Suppressor macrophage (primary cell): ENCODE data around the gene ANGPTL8.

Experiments
- DNase-seq, 4 experiments: peaks; one replicate each; pipeline ENCODE4 v3.0.0-alpha.2; 2020 to 2022
- total RNA-seq, 17 experiments: gene quantifications; one replicate each; lab custom pipeline; 2026; ENCODE audit warnings: mixed read lengths in 6 of 17, inconsistent platforms in 3 of 17; lab: John Stamatoyannopoulos, UW

Gene ANGPTL8
- 0 to 1.1 (median 0) reads per million in 17 experiments for total RNA-seq

GRCh38 chr19:11239377-11240000 is at the start of gene ANGPTL8:
ANGPTL8 (plus strand) TSS chr19:11239619; CDS start chr19:11239638, 19 bp downstream.
- no peak for DNase-seq

DNA sequence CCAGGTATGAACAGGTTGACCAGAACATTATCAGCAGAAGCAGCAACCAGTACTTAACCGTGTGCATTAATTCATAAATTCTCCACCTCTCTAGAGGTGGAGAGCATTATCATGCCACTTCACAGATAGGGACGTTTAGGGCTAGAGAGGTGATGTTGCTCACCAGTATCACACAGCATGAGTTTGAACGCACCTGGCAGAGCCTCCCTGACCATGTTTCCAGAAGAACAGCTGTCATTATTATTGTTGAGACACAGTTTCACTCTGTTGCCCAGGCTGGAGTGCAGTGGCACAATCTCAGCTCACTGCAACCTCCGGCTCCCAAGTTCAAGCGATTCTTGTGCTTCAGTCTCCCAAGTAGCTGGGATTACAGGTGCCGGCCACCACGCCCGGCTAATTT is 48.9 kb upstream of the ANGPTL8 start:
- no peak for DNase-seq

DNA sequence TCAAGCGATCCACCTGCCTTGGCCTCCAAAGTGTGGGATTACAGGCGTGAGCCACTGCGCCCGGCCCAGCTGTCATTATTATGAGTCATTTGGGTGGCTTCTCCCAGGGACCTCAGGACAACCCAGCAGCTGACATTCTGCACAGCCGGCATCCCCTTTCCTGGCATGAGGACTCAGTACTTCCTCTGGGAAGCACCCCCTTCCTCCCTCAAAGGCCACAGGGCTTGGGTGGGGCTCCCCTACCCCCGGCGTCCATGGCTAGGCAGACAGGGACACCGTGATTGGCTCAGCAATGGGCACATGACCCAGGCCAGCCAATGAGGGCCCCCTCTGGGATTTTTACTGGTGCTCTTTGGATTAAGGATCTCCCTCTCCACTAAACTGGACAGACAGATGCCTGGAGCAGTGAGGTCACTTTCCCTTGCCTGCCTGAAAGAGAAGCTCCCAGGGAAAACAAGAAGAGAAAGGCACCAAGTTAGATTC is 48.1 kb upstream of the ANGPTL8 start:
- peak; percentile 77 to 87 (median 83) for DNase-seq

DNA sequence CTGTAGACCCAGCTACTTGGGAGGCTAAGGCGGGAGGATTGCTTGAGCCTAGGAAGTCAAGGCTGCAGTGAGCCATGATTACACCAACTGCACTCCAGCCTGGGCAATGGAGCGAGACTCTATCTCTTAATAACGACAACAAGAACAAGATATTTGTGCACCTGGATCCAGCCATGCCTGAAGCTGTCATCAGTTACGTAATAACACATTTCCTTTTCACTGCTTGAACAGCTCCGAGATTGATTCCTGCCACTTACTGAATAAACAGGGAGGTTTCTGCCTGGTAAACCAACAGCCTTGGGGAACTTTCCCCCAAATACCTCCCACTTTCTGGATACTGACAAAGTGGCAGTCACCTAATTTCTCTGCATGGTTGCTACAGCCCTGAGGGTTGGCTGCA is 47.5 kb upstream of the ANGPTL8 start:
- no peak for DNase-seq

DNA sequence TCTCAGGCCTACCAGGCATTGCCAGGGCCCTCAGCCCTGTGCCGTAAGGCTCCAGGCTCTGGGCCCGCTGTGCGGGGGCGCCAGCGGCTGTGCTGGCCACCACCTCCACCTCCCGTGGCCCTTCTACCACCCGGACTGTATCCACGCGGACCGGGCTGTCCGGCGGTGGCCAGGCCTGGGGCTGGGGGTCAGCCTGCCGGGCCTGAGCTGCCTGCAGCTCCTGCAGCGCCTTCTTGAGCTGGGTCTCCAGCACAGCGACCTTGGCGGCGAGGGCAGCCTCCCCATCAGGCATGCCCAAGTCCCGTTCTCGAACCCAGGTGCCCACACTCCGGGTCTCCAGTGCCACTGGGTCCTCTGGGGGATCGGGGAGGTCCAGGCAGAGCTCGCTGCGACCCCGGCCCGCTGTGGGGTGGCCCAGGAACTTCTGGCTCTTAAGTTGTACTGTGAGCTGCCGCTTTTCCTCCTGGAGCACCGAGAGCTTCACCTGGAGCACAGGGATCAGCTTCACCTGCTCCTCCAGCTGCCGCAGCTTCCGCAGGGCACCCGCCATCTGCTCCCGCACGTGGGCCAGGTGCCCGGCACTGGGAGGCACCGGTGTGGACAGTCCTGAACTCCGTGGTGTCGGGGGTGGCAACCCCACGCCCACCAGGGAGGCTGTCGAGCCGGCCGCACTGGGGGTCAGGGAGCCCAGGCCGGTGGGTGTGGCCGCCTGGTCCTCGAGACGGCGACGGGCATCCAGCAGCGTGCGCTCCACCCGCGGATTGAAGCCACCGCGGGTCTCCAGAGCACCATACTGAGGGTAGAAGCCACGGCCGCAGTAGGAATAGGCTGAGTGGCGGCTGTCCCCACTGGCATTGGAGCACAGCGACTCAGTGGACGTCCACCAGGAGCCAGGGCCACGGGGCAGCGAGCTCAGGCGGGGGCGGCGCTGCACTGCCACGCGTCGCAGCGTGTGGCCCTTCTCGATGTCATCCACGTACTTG is 46.2 kb upstream of the ANGPTL8 start:
- DNase-seq: no peak

DNA sequence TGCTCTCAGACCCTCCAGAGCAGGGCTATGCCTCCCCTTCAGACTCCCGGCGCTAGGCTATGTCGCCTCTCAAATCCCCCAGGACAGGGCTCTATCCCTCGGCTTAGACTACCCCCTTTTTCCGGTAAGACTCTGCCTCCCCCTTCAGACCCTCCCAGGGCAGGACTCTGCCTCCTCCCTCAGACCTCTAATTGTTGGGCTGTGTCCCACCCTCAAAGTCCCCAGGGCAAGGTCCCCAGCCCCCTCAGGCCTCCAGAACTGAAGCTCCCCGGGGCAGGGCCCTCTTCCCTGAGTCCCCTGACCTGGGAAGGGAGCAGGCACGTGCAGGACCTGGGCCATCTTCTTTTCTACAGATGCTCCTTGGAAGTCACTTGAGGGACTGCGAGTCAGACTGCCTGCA is 45.2 kb upstream of the ANGPTL8 start:
- no peak for DNase-seq

DNA sequence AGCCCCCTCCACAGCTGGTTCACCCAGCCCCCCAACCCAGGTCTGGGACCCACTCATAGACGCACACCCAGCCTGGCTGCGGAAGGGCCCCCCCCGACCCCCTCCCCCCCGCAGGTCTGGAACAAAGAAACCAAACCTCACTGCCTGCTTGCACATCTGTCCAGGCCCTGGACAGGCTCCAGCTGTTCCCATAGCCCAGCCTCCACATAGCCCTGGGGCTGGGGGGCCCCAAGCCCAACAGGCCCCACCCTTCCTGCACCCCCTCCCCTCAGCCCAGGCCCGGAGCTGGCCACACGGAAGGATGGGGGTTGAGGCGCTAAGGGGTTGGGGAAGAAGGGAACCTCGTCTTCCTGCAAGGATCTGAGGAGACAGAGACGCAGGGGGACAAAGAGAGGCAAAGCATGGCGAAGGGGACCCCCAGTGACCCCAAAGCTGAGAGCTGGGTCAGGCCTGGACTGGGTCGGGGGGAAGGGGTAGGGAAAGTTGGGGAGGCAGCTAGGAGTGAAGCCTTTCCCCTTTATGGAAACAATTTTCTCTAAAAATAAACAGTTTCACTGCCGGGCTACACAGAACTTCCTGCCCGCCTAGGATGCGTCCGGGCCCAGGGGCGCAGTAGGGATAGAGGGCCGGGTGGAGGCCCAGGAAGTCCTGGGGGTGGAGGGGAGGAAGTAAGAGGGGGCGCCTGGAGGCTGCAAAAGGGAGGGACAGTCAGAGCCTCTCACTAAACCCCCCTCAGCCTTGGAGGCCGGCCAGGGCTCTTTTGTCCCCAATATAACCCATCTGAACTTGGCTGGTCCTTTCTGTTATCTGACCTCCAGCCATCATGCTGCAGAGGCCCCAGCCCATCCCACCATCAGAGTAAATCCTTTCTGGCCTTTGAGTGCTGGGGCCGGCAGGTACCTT is 44.5 kb upstream of the ANGPTL8 start:
- DNase-seq: peak in 2 of 4 experiments; percentile 33 to 35

- no peak for DNase-seq
Measured at GRCh38 chr19:11195681-11196080, 43.7 kb upstream of the ANGPTL8 start.

DNA sequence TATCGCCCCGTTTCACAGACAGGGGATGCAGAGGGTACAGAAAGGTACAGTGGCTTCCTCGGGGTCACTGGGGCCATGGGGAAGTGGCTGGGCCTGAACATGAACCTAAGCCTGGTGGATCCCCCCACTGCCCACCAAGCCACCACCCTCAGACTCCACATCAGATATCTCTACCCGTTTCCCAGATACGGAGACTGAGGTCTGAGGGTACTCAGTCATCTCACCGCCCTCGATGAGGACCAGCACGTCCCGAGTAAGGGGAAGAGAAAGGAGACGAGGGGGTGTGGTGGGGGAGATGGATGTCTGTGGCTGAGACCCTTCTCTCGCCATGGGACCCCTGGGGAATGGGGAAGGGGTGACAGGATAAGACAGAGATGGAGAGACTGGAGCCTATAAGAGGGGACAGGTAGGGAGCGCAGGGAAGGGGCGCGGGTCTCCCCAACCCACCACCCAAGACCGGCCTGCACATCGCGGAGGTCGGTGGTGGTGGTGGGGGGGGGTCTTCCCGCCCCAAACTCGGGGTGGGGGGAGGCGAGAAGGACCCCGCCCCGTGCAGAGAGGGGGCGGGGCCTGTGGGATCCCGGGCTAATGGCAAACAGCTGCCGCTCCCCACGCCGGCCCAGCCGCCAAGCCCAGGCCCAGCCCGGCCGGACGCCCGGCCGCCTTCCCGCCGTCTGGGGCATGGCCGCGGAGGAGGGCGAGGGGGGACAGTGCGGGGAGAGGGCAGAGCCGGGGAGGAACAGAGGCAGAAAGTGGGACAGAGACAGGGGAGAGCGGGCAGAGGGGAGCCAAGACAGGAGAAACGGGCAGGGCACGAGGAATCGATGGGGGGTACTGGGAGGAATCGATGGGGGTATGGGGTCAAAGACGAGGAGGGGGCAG is 42.8 kb upstream of the ANGPTL8 start:
- DNase-seq: peak in 2 of 4 experiments; percentile 16 to 53

DNA sequence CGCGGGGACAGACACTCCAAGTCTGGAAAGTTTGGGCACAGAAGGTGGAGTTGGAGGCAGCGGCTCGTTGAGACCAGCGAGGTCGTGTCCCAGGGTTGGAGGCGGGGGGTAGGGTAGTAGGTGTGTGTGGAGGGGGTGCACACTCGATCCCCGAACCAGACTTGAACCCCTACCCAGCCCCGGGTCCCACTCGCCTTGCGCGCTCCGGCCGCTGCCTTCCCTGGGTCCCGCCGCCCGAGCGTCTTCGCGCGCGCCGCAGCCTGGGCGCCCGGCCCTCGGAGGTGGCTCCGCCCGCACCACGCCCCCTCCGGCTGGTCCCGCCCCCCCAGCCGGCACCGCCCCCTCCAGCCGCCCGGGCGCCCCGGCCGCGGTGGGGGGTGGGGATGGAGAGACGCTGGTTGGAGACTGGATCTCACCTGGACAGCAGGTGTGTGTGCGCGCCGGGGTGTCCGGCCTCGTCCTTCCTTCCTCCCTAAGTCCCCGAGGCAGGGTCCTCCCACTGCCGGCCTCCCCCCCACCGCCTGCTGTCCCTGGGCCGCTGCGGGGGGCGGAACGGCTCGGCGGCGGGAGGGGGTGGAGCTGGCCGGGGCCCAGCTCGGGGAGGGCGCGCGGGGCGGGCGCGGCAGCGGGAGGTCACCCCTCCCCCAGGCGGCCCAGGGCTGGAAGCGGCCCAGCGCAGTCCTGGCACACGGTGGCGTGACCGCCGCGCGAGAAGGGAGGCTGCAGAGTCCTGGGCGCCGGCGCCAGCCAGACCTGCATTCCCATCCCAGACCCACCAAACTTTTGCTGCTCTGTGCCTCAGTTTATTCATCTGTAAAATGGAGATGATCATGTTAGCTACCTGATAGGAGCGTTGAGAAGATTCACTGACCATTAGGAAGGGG is 41.9 kb upstream of the ANGPTL8 start, which contains the start of gene KANK2:
TSS of gene KANK2 (minus strand) at position 255 of the 884 bp plus-strand sequence. CDS start 3,034 bp downstream, outside the sequence.
- peak; percentile 81 to 93 (median 89) for DNase-seq

DNA sequence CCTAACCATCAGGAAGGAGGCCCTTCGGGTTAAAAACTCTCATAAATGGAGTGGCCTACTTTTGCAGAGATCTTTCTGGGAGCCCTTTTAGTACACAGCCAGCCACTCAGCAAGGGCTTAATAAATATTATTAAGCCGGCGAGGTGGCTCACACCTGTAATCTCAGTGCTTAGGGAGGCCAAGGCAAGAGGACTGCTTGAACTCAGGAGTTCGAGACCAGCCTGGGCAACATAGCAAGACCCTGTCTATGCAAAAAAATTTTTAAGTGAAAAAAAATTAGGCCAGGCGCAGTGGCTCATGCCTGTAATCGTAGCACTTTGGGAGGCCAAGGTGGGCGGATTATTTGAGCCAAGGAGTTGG is 41.3 kb upstream of the ANGPTL8 start:
- DNase-seq: no peak

DNA sequence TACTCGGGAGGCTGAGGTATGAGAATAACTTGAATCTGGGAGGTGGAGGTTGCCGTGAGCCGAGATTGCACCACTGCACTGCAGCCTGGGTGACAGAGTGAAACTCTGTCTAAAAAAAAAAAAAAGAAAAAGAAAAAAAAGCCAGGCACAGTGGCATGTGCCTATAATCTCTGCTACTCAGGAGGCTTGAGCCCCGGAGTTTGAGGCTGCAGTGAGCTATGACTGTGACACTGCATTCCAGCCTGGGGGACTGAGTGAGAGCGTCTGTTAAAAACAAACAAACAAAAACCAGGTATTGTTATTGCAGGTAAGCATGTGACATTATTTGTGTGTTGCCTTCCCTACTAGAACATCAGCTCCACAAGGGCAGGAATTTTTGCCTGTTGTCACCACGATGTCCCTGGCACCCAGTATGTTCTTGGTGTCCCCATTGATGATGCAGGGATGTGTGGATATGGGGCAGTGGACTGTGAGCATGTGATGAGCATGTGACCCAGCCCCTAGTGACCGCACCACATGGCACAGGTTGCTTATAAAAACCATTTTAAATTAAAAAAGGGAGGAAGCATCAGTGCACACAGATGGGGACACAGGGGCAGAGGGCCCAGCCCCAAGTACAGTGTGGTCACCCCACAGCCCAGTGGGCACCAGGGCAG is 40.5 kb upstream of the ANGPTL8 start:
- no peak for DNase-seq

- DNase-seq: no peak
Measured at GRCh38 chr19:11199517-11199916, 39.9 kb upstream of the ANGPTL8 start.

- DNase-seq: no peak
Measured at GRCh38 chr19:11200015-11200574, 39.3 kb upstream of the ANGPTL8 start.

DNA sequence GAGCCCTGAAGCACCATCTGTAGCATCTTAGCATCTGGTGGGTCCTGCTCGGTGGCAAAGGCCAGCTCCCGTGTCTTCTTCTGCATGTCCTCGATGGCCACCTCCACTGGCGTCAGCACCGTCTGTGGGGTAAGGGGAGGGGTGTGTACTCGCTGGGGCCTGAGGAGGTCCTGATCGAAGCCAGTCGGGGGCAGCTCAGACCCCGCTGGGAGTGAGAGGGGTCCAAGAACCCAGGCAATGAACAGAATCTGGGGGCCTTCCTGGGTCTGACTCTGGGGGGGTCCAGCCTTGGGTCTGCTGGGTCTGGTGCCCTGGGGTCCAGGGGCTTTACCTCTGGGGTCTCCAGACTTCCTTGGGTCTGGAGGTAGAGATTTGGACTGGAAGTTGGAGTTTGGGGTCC is 38.5 kb upstream of the ANGPTL8 start:
- DNase-seq: no peak

GRCh38 chr19:11201791-11202190 is 37.6 kb upstream of the ANGPTL8 start:
- no peak for DNase-seq

- no peak for DNase-seq
Measured at GRCh38 chr19:11202488-11203193, 36.8 kb upstream of the ANGPTL8 start.

GRCh38 chr19:11203194-11204075 is 36.0 kb upstream of the ANGPTL8 start:
- peak; percentile 54 to 69 (median 56) for DNase-seq
